ENCODE results near the gene ZNF607. TPM values are rescaled to one million over a fixed set of nuclear protein-coding genes. Genes with fewer than 3 reads are reported as not detected.

Gene ZNF607
- total RNA-seq, 1 donor: 3.2 TPM

GRCh38 chr19:37654118-37654517 lies 65.4 kb downstream of the ZNF607 start:
- H3K4me3 ChIP-seq (ENCODE audit: low read depth, low read length): peak overlapping the region; percentile 87
- TF ChIP-seq CTCF (IDR thresholded peaks at IDR 0.05; ENCODE audit: insufficient read depth, low read length): no peak
- DNase-seq (ENCODE audit: low read depth): peak; percentile 11

Small RNA genes lying within 50 kb of the gene (small RNA-seq; reads per million reads assigned to genes)
- not detected for gene SELENOKP1

Other genes with a start within 250 kb of the ZNF607 start
- gene ZNF793, start 212.8 kb downstream of the ZNF607 start, total RNA-seq (ENCODE audit: low replicate concordance): 0.27 and 2.9 TPM in 2 replicates
- gene ZNF571, start 125.0 kb downstream of the ZNF607 start, total RNA-seq (ENCODE audit: low replicate concordance): 2.5 and 5.2 TPM in 2 replicates
- 0.36 and 2.1 TPM in 2 replicates for gene ZNF540, start 124.9 kb downstream of the ZNF607 start, total RNA-seq (ENCODE audit: low replicate concordance)
- gene ZFP30, start 64.3 kb downstream of the ZNF607 start, total RNA-seq (ENCODE audit: low replicate concordance): 14.8 and 39.8 TPM in 2 replicates
- 10.4 and 34.8 TPM in 2 replicates for gene ZNF573, start 59.8 kb upstream of the ZNF607 start, total RNA-seq (ENCODE audit: low replicate concordance)
- gene WDR87, start 186.8 kb upstream of the ZNF607 start, total RNA-seq (ENCODE audit: low replicate concordance): not detected in 2 replicates
- gene SIPA1L3, start 187.4 kb upstream of the ZNF607 start, total RNA-seq (ENCODE audit: low replicate concordance): 12.3 and 28.9 TPM in 2 replicates

Data from fibroblast of the aortic adventitia (primary cell).